ENCODE measurements around the gene GRIK2. TPM values are rescaled to one million over a fixed set of nuclear protein-coding genes. Genes with fewer than 3 reads are reported as not detected.

GRIK2 gene
- total RNA-seq, 1 experiment from 2014 or later = 0.70 TPM

DNA sequence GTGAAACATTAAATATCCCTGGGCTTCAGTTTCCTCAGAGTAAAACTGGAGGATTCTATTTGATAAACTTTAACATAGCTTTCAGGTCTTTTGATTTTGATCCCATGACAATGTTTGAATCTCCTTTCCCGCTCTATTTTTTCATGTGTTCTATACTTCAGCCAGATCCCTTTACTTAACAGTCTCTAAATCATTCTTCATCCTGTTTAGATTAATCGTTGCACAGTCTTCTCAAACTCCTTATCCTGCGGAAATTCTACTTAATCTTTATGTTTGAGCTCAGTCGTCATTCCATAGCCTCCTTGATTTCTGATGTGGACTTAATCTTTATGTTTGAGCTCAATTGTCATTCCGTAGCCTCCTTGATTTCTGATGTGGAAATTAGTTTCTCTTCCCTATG, 57.4 kb downstream of the GRIK2 start:
- H2BK5ac ChIP-seq (ENCODE audit: insufficient read length, low read length) = no peak overlapping the region
- no CpG with 5 or more reads among the region's 5 CpGs for WGBS (ENCODE audit: extremely low coverage, insufficient read length, low lambda C conversion rate)
- no peaks in the 10 kb centered on the region for H3K79me2 ChIP-seq (ENCODE audit: insufficient read depth, low read length)
- H3K4me1 ChIP-seq (ENCODE audit: insufficient read depth, low read length) = no peaks in the 10 kb centered on the region
- no peaks in the 10 kb centered on the region for H3K23me2 ChIP-seq (ENCODE audit: insufficient read length, low read depth, low read length, poor library complexity, severe bottlenecking)
- no peak overlapping the region for H2AFZ ChIP-seq (ENCODE audit: low read length)
- no peaks in the 10 kb centered on the region for H3K9me3 ChIP-seq (ENCODE audit: control insufficient read depth, low read depth, low read length)
- Mint-ChIP-seq H3K4me1 (peaks cover 5 to 11% of the 10 kb centered on the region in 2 experiments; a peak in 3 of 4 replicates), H3K9me3 (no peaks in the 10 kb centered on the region), H3K36me3 (ENCODE audit: insufficient read depth in 1 of 3, low read depth in 3 of 3) (no peaks in the 10 kb centered on the region), H3K27ac (no peak overlapping the region), H3K4me3 (no peak overlapping the region), H3K27me3 (ENCODE audit: low read depth) (no peaks in the 10 kb centered on the region)
- no peak overlapping the region for H2AK5ac ChIP-seq (ENCODE audit: insufficient read length, low read length)
- H3K4ac ChIP-seq (ENCODE audit: low read depth, low read length) = no peak overlapping the region
- H4K5ac ChIP-seq (ENCODE audit: insufficient read length, low read depth, low read length) = no peak overlapping the region
- no peak overlapping the region for H2BK20ac ChIP-seq (ENCODE audit: low read depth, low read length, poor library complexity, severe bottlenecking)
- H3K14ac ChIP-seq (ENCODE audit: insufficient read depth, low read length) = no peak overlapping the region
- H2BK12ac ChIP-seq (ENCODE audit: insufficient read length, low read depth, low read length) = no peak overlapping the region
- no peak for DNase-seq
- no peak overlapping the region for H4K91ac ChIP-seq (ENCODE audit: insufficient read length, low read depth, low read length)
- H3K27ac ChIP-seq (ENCODE audit: insufficient read length, low read depth, low read length) = no peak overlapping the region
- H3K79me1 ChIP-seq (ENCODE audit: insufficient read depth, low read depth, low read length, poor library complexity, severe bottlenecking) = no peaks in the 10 kb centered on the region
- no peak overlapping the region for H2BK15ac ChIP-seq (ENCODE audit: low read depth, low read length)
- H3K9ac ChIP-seq (ENCODE audit: extremely low read depth, insufficient read length, low read length) = no peak overlapping the region
- no peaks in the 10 kb centered on the region for H3K27me3 ChIP-seq (ENCODE audit: insufficient read depth, low read length)
- no peak overlapping the region for H3T11ph ChIP-seq (ENCODE audit: low read length)
- H3K23ac ChIP-seq (ENCODE audit: insufficient read length, low read depth, low read length) = no peak overlapping the region
- no peak overlapping the region for H2BK120ac ChIP-seq (ENCODE audit: low read depth, low read length, poor library complexity, severe bottlenecking)
- no peak overlapping the region for H3K56ac ChIP-seq (ENCODE audit: insufficient read length, low read depth, low read length)
- TF ChIP-seq, protein P1, sequence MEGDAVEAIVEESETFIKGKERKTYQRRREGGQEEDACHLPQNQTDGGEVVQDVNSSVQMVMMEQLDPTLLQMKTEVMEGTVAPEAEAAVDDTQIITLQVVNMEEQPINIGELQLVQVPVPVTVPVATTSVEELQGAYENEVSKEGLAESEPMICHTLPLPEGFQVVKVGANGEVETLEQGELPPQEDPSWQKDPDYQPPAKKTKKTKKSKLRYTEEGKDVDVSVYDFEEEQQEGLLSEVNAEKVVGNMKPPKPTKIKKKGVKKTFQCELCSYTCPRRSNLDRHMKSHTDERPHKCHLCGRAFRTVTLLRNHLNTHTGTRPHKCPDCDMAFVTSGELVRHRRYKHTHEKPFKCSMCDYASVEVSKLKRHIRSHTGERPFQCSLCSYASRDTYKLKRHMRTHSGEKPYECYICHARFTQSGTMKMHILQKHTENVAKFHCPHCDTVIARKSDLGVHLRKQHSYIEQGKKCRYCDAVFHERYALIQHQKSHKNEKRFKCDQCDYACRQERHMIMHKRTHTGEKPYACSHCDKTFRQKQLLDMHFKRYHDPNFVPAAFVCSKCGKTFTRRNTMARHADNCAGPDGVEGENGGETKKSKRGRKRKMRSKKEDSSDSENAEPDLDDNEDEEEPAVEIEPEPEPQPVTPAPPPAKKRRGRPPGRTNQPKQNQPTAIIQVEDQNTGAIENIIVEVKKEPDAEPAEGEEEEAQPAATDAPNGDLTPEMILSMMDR (conservative IDR thresholded peaks at IDR 0.05) = no peak
- H3K18ac ChIP-seq (ENCODE audit: insufficient read length, low read depth, low read length) = no peak overlapping the region
- H4K8ac ChIP-seq (replicated peaks; ENCODE audit: insufficient read length, low read depth, low read length) = no peak overlapping the region
- H3K4me2 ChIP-seq (ENCODE audit: insufficient read depth, insufficient read length, low read length) = no peak overlapping the region
- H4K20me1 ChIP-seq (ENCODE audit: control insufficient read depth, insufficient read depth, insufficient read length) = no peaks in the 10 kb centered on the region

Data from H9 (cell line).